Cardiac muscle cell (in vitro differentiated cells and primary cell): ENCODE data around the gene OVOL2. TPM values are rescaled to one million over a fixed set of nuclear protein-coding genes. Genes with fewer than 3 reads are reported as not detected.

Experiments
- DNase-seq, 2 donors: peaks; one replicate each; pipeline versions ENCODE4 v3.0.0 to v3.0.0-alpha.2; 2010 to 2017; ENCODE audit warnings: low read depth in 1 of 2, low spot score in 1 of 2
- H3K27ac ChIP-seq: fragments of 200-600 bp; sonication (generic); 2 replicates; pipeline ENCODE4 v1.5.1; 2016
- H3K27me3 ChIP-seq: fragments of 200-600 bp; sonication (generic); 2 replicates; pipeline ENCODE4 v1.6.0; 2016; ENCODE audit warnings: control low read depth
- H3K36me3 ChIP-seq: fragments of 200-600 bp; sonication (generic); 2 replicates; pipeline ENCODE4 v1.5.1; 2016; ENCODE audit warnings: control low read depth
- H3K4me1 ChIP-seq: fragments of 200-600 bp; sonication (generic); 2 replicates; pipeline ENCODE4 v1.8.1; 2017; ENCODE audit warnings: low read depth, mild to moderate bottlenecking, mixed run types
- H3K4me3 ChIP-seq: fragments of 200-600 bp; sonication (generic); 2 replicates; pipeline ENCODE4 v1.5.1; 2016; ENCODE audit warnings: mild to moderate bottlenecking
- H3K9me3 ChIP-seq: fragments of 200-600 bp; sonication (generic); 2 replicates; pipeline ENCODE4 v1.5.1; 2017; ENCODE audit warnings: low read depth, mild to moderate bottlenecking, control low read depth
- polyA plus RNA-seq: library from polyadenylated mRNA; unstranded; fragments of >200 nt; fragmentation: Nextera tagmentation; extraction: Ambion mirVana; gene quantifications from 2 replicates; pipeline ENCODE4 v1.2.1, GENCODE V29; 2016
- total RNA-seq: library from RNA; depleted of rRNA; stranded (reverse); fragments of >200 nt; gene quantifications from 2 replicates; pipeline ENCODE4 v1.2.3, GENCODE V29; 2016
- TF ChIP-seq, protein P1 (sequence below): IDR thresholded peaks from 2 replicates; pipeline ENCODE4 v1.5.1; 2012; ENCODE audit warnings: low read depth, mild to moderate bottlenecking, low read length

OVOL2 gene
- total and polyA plus RNA-seq, 2 experiments from 2014 or later: 0.24 TPM; not detected in 1

DNA sequence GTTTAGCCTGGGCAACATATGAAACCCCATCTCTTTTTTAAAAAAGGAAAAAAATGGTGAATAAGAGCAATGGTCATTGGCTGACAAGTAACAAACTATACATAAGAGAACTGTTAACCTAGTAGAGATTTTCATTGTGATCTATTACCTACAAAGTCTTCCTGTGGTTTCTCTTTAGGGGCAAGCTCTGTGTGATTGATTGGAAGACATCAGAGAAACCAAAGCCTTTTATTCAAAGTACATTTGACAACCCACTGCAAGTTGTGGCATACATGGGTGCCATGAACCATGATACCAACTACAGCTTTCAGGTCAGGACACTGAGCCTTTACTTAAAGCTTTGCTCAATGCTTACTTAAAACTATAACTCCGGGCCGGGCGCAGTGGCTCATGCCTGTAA lies 69.7 kb downstream of the OVOL2 start:
- Histone ChIP-seq H3K9me3 (no peaks in the 10 kb centered on the region), H3K4me3 (no peak overlapping the region), H3K36me3 (peaks cover 9% of the 10 kb centered on the region), H3K27me3 (no peaks in the 10 kb centered on the region), H3K27ac (no peak overlapping the region), H3K4me1 (no peaks in the 10 kb centered on the region)
- no peak for DNase-seq
- TF ChIP-seq, protein P1, sequence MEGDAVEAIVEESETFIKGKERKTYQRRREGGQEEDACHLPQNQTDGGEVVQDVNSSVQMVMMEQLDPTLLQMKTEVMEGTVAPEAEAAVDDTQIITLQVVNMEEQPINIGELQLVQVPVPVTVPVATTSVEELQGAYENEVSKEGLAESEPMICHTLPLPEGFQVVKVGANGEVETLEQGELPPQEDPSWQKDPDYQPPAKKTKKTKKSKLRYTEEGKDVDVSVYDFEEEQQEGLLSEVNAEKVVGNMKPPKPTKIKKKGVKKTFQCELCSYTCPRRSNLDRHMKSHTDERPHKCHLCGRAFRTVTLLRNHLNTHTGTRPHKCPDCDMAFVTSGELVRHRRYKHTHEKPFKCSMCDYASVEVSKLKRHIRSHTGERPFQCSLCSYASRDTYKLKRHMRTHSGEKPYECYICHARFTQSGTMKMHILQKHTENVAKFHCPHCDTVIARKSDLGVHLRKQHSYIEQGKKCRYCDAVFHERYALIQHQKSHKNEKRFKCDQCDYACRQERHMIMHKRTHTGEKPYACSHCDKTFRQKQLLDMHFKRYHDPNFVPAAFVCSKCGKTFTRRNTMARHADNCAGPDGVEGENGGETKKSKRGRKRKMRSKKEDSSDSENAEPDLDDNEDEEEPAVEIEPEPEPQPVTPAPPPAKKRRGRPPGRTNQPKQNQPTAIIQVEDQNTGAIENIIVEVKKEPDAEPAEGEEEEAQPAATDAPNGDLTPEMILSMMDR: no peak

DNA sequence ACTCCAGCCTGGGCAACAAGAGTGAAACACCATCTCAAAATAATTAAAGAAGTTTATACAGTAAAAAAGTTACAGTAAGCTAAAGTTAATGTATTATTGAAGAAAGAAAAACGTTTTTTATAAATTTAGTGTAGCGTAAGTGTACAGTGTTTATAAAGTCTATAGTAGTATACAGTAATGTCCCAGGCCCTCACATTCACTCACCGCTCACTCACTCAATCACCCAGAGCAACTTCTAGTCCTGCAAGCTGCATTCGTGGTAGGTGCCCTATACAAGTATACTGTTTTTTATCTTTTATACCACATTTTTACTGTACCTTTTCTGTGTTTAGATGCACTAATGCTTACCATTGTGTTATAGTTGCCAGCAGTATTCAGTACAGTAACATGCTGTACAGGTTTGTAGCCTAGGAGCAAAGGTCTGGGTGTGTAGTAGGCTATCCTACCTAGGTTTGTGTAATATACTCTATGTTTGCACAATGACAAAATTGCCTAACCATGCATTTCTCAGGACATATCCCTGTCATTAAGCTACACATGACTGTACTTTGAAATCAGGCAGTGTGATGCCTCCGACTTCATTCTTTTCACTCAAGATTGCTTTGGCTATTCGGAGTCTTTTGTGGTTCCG lies 72.2 kb downstream of the OVOL2 start:
- no peak overlapping the region for H3K27ac ChIP-seq
- H3K27me3 ChIP-seq: no peaks in the 10 kb centered on the region
- TF ChIP-seq, protein P1: no peak
- peaks cover 12% of the 10 kb centered on the region for H3K36me3 ChIP-seq
- DNase-seq: no peak
- no peaks in the 10 kb centered on the region for H3K4me1 ChIP-seq
- H3K4me3 ChIP-seq: no peak overlapping the region
- H3K9me3 ChIP-seq: no peaks in the 10 kb centered on the region

DNA sequence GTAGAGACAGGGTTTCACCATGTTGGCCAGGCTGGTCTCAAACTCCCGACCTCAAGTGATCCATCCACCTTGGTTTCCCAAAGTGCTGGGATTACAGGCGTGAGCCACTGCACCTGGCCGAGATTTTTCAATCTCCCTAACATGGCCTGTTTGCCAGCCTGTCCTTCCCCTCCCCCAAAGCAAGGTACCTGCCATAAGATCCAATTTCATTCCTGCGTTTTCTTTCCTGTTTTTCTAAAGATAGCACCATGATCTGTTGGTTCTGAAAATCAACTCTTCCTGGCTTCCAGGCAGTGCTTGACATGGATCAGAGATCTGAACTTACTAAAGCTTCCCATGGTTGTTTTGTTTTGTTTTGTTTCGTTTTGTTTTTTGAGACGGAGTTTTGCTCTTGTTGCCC lies 81.4 kb downstream of the OVOL2 start:
- H3K4me1 ChIP-seq: peaks cover 18% of the 10 kb centered on the region
- TF ChIP-seq, protein P1: no peak
- H3K9me3 ChIP-seq: no peaks in the 10 kb centered on the region
- no peak overlapping the region for H3K27ac ChIP-seq
- H3K27me3 ChIP-seq: no peaks in the 10 kb centered on the region
- H3K4me3 ChIP-seq: no peak overlapping the region
- peaks cover 12% of the 10 kb centered on the region for H3K36me3 ChIP-seq
- no peak for DNase-seq

Other genes with a start within 250 kb of the OVOL2 start
- 95.4 and 144 TPM in 2 replicates for gene SNX5, start 89.1 kb downstream of the OVOL2 start, total RNA-seq
- 105 and 173 TPM in 2 replicates for gene SNX5, start 89.1 kb downstream of the OVOL2 start, polyA plus RNA-seq
- gene MGME1, start 88.9 kb downstream of the OVOL2 start, total RNA-seq: 12.3 and 15.9 TPM in 2 replicates
- 27.2 and 34.9 TPM in 2 replicates for gene MGME1, start 88.9 kb downstream of the OVOL2 start, polyA plus RNA-seq
- 19.2 and 23.5 TPM in 2 replicates for gene KAT14, start 79.9 kb upstream of the OVOL2 start, total RNA-seq
- 19.8 and 24.7 TPM in 2 replicates for gene KAT14, start 79.9 kb upstream of the OVOL2 start, polyA plus RNA-seq
- 18.2 and 18.3 TPM in 2 replicates for gene PET117, start 79.9 kb upstream of the OVOL2 start, total RNA-seq
- gene PET117, start 79.9 kb upstream of the OVOL2 start, polyA plus RNA-seq: 25.7 and 27.9 TPM in 2 replicates
- 27.9 and 34.4 TPM in 2 replicates for gene ZNF133, start 230.6 kb upstream of the OVOL2 start, total RNA-seq
- gene ZNF133, start 230.6 kb upstream of the OVOL2 start, polyA plus RNA-seq: 17.5 and 24.1 TPM in 2 replicates